Activated CD4-positive, alpha-beta T cell treated with anti-CD3 and anti-CD28 coated beads, Interleukin-2, amount 50 U/mL, for 48 hours (primary cell): Measurements from ENCODE around the gene RND2.

ENCODE experiments used
- DNase-seq, 2 experiments: peaks; one replicate each; pipeline ENCODE4 v3.0.0-alpha.2; 2020

RND2 gene

GRCh38 chr17:43079641-43080302 is 54.7 kb downstream of the RND2 start:
- no peak for DNase-seq
